PFSK-1 (cell line): ENCODE data around the gene ARL15.

Experiments used
- POLR2AphosphoS5 ChIP-seq: IDR thresholded peaks from 2 replicates; pipeline ENCODE4 v1.6.1; 2012; ENCODE audit warnings: low read depth, mild to moderate bottlenecking, control low read depth, low read length, moderate library complexity
- SIN3A ChIP-seq: IDR thresholded peaks from 2 replicates; pipeline ENCODE4 v1.6.1; 2012; ENCODE audit warnings: mild to moderate bottlenecking, low read length, moderate library complexity, borderline replicate concordance; ENCODE audit not compliant: insufficient read depth
- TAF1 ChIP-seq: IDR thresholded peaks from 2 replicates; pipeline ENCODE4 v1.6.1; 2012; ENCODE audit warnings: low read length, control low read depth, borderline replicate concordance; ENCODE audit not compliant: insufficient read depth
- TF ChIP-seq, protein P1 (sequence below), 2 experiments: IDR thresholded peaks; 2 replicates each; pipeline versions ENCODE4 v1.6.1 to v1.8.0; 2011 to 2012; ENCODE audit warnings: low read depth in 2 of 2, low read length in 2 of 2, control low read depth in 1 of 2, inconsistent platforms in 1 of 2, mild to moderate bottlenecking in 1 of 2, moderate library complexity in 1 of 2; ENCODE audit not compliant: insufficient read depth in 1 of 2

- no peak for TF ChIP-seq POLR2AphosphoS5
- no peak for TF ChIP-seq TAF1
- TF ChIP-seq, protein P1, sequence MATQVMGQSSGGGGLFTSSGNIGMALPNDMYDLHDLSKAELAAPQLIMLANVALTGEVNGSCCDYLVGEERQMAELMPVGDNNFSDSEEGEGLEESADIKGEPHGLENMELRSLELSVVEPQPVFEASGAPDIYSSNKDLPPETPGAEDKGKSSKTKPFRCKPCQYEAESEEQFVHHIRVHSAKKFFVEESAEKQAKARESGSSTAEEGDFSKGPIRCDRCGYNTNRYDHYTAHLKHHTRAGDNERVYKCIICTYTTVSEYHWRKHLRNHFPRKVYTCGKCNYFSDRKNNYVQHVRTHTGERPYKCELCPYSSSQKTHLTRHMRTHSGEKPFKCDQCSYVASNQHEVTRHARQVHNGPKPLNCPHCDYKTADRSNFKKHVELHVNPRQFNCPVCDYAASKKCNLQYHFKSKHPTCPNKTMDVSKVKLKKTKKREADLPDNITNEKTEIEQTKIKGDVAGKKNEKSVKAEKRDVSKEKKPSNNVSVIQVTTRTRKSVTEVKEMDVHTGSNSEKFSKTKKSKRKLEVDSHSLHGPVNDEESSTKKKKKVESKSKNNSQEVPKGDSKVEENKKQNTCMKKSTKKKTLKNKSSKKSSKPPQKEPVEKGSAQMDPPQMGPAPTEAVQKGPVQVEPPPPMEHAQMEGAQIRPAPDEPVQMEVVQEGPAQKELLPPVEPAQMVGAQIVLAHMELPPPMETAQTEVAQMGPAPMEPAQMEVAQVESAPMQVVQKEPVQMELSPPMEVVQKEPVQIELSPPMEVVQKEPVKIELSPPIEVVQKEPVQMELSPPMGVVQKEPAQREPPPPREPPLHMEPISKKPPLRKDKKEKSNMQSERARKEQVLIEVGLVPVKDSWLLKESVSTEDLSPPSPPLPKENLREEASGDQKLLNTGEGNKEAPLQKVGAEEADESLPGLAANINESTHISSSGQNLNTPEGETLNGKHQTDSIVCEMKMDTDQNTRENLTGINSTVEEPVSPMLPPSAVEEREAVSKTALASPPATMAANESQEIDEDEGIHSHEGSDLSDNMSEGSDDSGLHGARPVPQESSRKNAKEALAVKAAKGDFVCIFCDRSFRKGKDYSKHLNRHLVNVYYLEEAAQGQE (IDR thresholded peaks at IDR 0.05; ENCODE audit: insufficient read depth in 1 of 2, low read depth in 2 of 2, low read length in 2 of 2), result no peak
- TF ChIP-seq SIN3A, result no peak
These were observed 55.7 kb downstream of the ARL15 start for GRCh38 chr5:54254482-54255198.
